ENCODE results near the gene ATOX1.

ATOX1 gene

GRCh38 chr5:151694035-151694485, 64.4 kb downstream of the ATOX1 start:
- DNase-seq = no peak

All from SHP77 treated with DMSO at 0.1 percent for 48 hours (cell line).